HK-2 (cell line): ENCODE results near the gene BABAM2.

Experiments
- DNase-seq: peaks from one replicate; pipeline ENCODE4 v3.0.0-alpha.2; 2018; ENCODE audit not compliant: unreplicated experiment

Gene BABAM2

GRCh38 chr2:28030600-28030999 is 140.1 kb downstream of the BABAM2 start:
- no peak for DNase-seq

DNA sequence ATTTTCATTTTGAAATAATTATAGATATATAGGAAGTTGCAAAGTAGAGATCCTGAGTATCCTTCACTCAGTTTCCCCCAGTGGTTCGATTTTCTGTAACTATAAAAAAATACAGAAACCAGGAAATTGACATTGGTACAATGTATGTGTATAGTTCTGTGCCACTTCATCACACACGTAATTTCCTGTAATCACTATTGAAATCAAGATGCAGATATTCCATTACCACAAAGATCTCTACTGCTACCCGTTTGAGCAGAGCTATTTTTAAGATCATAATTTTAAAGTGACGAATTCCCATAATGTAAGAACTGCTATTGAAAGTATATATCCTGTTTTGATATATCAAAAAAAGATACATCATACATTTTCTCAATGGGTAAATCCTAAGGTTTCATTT is 142.3 kb downstream of the BABAM2 start:
- no peak for DNase-seq

DNA sequence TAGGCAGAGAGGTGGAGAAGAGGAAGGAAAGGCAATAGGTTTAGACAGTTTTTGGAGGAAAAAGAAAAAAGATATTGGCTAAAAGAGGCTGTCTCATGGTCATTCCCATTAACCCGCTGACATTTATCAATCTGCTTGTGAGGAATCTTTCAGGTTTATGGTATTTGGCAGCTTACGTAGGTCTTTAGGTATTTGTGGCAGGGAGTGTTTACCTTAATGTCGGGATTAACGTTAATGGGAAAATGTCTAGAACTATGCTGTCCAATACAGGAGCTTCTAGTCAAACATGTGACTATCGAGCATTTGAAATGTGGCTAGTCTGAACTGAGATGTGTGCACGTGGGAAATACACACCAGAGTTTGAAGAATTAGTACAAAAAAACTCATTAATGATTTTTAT is 144.2 kb downstream of the BABAM2 start:
- DNase-seq, result no peak

DNA sequence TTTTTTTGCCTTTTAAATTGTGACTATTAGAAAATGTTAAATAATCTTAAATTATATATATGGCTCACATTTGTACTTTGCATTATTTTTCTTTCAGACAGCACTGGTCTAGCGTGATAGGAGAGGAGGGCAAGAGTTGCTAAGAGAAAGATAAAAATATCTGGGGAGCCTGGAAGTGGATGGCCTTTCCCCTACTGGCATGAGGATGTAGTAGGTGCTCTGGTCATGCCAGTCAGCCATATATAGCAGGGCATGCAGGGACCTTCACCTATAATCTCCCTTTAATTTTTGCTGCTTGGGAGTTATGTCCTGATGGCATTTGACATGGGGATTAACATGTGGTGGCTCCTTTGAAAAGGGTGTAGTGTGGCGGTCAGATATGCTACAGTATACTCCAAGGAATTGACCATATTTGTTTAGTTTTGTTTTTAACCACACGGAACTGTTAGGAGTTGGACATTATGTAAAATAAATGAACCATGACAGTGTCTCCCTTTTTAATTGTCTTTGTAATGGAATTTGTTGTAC is 144.7 kb downstream of the BABAM2 start:
- DNase-seq, result no peak

- DNase-seq, result no peak
These were observed 145.3 kb downstream of the BABAM2 start for GRCh38 chr2:28035816-28036215.

GRCh38 chr2:28036307-28036706 is 145.8 kb downstream of the BABAM2 start:
- no peak for DNase-seq

- no peak for DNase-seq
These were observed 148.2 kb downstream of the BABAM2 start for GRCh38 chr2:28038722-28039121.

GRCh38 chr2:28045676-28046351 is 155.3 kb downstream of the BABAM2 start:
- no peak for DNase-seq

GRCh38 chr2:28046921-28047320 is 156.4 kb downstream of the BABAM2 start:
- no peak for DNase-seq

- no peak for DNase-seq
These were observed 157.2 kb downstream of the BABAM2 start for GRCh38 chr2:28047681-28048080.

GRCh38 chr2:28048341-28048740 is 157.8 kb downstream of the BABAM2 start:
- no peak for DNase-seq

- no peak for DNase-seq
These were observed 158.9 kb downstream of the BABAM2 start for GRCh38 chr2:28049416-28049815.

DNA sequence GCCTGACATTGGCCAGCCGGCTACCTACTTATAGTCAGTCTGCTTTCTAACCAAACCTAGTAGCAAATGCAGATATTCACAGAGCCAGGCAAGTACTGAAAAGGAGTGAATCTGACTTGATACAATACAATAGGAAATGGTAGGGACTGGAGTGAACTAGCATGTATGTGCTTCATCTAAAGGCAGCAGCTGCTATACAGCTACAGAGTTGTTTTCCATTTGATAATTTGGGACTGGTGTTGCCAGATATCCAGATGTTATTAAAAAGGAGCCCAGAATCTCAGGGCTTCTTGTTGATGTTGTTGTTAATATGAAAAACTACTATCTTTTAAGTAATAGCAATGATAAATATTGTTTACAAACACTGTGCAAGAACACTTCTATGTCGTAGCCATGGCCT is 159.4 kb downstream of the BABAM2 start:
- DNase-seq, result no peak

GRCh38 chr2:28052691-28053090 is 162.2 kb downstream of the BABAM2 start:
- no peak for DNase-seq

DNA sequence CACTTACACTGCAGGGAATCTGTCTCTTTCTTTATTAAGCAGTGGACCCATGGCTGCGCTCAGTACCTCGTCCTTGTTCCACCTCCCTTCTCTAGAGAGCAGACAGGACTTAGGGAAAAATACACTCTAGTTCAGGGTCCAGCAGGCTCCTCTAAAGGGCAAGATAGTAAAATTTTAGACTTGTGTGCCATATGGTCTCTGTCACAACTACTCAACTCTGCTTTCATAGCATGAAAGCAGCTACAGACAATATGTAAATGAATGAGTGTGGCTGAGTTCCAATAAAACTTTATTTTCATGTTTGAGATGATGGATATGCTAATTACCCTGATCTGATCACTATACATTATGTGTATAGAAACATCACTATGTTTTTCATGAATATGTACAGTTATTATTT is 163.1 kb downstream of the BABAM2 start:
- no peak for DNase-seq

DNA sequence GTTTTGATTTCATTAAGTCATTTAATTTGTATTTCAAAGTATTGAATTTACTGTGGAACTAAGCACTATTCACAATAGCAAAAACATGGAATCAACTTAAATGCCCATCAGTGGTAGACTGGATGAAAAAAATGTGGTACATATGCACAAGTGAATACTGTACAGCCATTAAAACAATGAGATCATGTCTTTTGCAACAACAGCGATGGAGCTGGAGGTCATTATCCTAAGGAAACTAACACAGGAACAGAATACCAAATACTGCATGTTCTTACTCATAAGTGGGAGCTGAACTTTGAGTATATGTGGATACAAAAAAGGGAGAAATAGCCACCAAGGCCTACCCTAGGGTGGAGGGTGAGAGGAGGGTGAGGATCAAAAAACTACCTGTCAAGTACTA is 164.4 kb downstream of the BABAM2 start:
- DNase-seq, result no peak

GRCh38 chr2:28055325-28055970 is 164.9 kb downstream of the BABAM2 start:
- DNase-seq, result no peak

DNA sequence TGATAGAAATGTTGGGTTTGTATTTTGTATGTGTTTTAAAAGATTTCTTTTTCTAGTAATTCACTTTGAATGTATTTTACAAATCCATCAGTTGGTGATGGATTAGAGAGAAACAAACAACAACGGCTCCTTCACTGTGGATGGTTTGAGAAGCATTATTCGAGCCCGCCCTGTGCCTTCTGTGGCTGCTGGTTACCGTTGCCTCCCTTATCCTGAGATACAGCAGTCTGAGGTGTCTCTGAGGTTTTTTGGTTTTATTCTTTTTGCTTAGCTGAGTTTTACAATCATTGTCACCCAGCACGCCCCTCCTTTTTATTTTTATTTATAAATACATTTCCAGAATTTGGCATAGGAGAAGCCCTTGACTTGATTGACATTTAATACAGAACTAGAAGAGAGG is 168.3 kb downstream of the BABAM2 start:
- DNase-seq, result no peak

GRCh38 chr2:28062867-28063266 is 172.3 kb downstream of the BABAM2 start:
- DNase-seq, result no peak

DNA sequence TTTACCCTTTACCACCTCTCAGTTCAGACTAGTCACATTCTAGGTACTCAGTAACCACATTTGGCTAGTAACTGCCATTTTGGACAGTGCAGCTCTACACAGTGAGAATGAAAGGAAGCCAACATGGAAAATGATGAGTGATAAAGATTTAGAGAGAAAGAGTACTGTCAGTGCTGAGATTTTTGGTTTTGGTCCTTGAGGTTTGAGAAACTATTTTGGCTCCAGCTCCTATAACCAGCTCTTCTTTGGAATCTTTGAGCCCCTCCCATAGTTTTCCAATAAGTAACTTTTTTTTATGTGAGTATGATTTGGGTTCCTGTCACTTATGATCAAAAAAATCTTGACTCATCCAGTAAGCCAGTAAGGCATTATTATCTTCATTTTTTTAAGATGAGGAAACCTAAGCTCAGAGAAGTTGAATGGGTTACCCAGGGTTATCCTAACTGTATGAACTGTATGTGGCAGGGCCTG is 173.0 kb downstream of the BABAM2 start:
- no peak for DNase-seq

DNA sequence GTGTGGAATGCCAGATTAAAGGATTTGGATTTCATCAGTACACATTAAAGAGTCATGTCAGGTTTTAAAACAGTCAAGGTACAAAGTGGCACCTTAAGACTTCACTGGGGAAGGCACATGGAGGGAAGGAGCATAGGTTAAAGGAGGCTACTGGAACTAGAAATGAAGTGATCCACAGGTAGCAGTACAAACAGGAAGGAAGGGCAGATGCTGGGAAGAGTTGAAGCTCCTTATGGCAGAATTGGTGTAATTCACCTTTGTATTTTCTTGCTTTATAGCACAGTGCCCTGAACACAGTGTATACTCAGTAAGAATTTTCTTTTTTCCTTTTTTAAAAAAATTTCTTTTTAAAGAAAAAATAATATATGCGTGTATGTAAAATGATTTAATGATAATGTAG is 177.1 kb downstream of the BABAM2 start:
- no peak for DNase-seq

- DNase-seq, result no peak
These were observed 177.6 kb downstream of the BABAM2 start for GRCh38 chr2:28068088-28068487.

DNA sequence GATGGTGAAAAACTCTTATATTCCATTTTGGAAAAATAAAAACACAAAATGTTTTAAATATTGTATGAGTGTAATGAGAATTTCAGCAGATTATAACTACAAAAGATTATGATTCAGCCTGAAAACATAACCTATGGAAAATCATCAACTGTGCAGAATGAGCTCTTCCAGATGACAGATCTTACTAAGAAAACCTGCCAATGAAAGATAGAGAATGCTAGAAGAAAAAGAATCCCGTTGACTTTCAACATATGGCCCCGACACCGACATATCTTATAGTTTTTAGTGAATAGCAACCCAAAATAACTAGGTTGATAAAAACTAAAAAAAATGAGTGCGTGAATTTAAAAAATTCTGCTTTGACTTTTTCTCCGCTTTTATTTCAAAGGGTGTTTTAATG is 178.0 kb downstream of the BABAM2 start:
- no peak for DNase-seq
